Cerebellar nuclear complex (tissue), 1 donor: ENCODE data around the gene ADPRS.

Experiments
- DNase-seq, 2 experiments: peaks; one replicate each; lab custom pipeline; 2025; lab: John Stamatoyannopoulos, UW

Gene ADPRS

GRCh38 chr1:36087233-36088123, 1.2 kb upstream of the ADPRS start:
- DNase-seq: no peak

GRCh38 chr1:36088265-36088576, 471 bp upstream of the ADPRS start:
- no peak for DNase-seq

- DNase-seq: no peak
Observed at GRCh38 chr1:36089393-36090121, 865 bp downstream of the ADPRS start.

GRCh38 chr1:36091141-36091540, 2.4 kb downstream of the ADPRS start:
- DNase-seq: no peak

- no peak for DNase-seq
Observed at GRCh38 chr1:36091698-36092097, 3.0 kb downstream of the ADPRS start.

GRCh38 chr1:36092166-36092797, 3.6 kb downstream of the ADPRS start:
- no peak for DNase-seq

GRCh38 chr1:36092798-36093185, 4.1 kb downstream of the ADPRS start:
- no peak for DNase-seq

- no peak for DNase-seq
Observed at GRCh38 chr1:36093226-36093625, 4.5 kb downstream of the ADPRS start.

GRCh38 chr1:36093929-36094328, 5.2 kb downstream of the ADPRS start:
- DNase-seq: peak; percentile 52 to 58

- DNase-seq: no peak
Observed at GRCh38 chr1:36094621-36095061, 5.9 kb downstream of the ADPRS start.

- no peak for DNase-seq
Observed at GRCh38 chr1:36095760-36096405, 7.2 kb downstream of the ADPRS start.

- no peak for DNase-seq
Observed at GRCh38 chr1:36096500-36097432, 8.1 kb downstream of the ADPRS start.

- no peak for DNase-seq
Observed at GRCh38 chr1:36097693-36098585, 9.2 kb downstream of the ADPRS start.

- DNase-seq: no peak
Observed at GRCh38 chr1:36098650-36099365, 10.1 kb downstream of the ADPRS start.

GRCh38 chr1:36099681-36100341, 11.1 kb downstream of the ADPRS start:
- DNase-seq: peak in 1 of 2 experiments; percentile 43

- no peak for DNase-seq
Observed at GRCh38 chr1:36100376-36100775, 11.7 kb downstream of the ADPRS start.

GRCh38 chr1:36101546-36101945, 12.9 kb downstream of the ADPRS start:
- no peak for DNase-seq

GRCh38 chr1:36106269-36106668, 17.6 kb downstream of the ADPRS start:
- no peak for DNase-seq

- DNase-seq: no peak
Observed at GRCh38 chr1:36107394-36107793, 18.7 kb downstream of the ADPRS start.
